Skeletal muscle satellite cell (primary cell): ENCODE data around the gene BCAT1.

Experiments used
- H3K27me3 ChIP-seq: 2 replicates; pipeline ENCODE4 v1.7.0; 2013; ENCODE audit warnings: low read length; ENCODE audit not compliant: control insufficient read depth, insufficient read depth
- H3K36me3 ChIP-seq: 2 replicates; pipeline ENCODE4 v1.7.0; 2013; ENCODE audit warnings: mild to moderate bottlenecking, control low read depth, low read length; ENCODE audit not compliant: insufficient read depth
- H3K4me1 ChIP-seq: 2 replicates; pipeline ENCODE4 v1.7.0; 2013; ENCODE audit warnings: low read length; ENCODE audit not compliant: control insufficient read depth, insufficient read depth
- H3K4me2 ChIP-seq: 2 replicates; pipeline ENCODE4 v1.7.0; 2013; ENCODE audit warnings: mild to moderate bottlenecking, low read length
- H3K4me3 ChIP-seq: 2 replicates; pipeline ENCODE4 v1.7.0; 2013; ENCODE audit warnings: low read length
- H3K9ac ChIP-seq: 2 replicates; pipeline ENCODE4 v1.7.0; 2013; ENCODE audit warnings: mild to moderate bottlenecking, low read depth, low read length, moderate library complexity
- H3K9me3 ChIP-seq: replicated peaks from 2 replicates; pipeline ENCODE4 v1.7.0; 2013; ENCODE audit warnings: mild to moderate bottlenecking, control low read depth, low read length

Gene BCAT1

GRCh38 chr12:24770334-24770733 is 178.6 kb downstream of the BCAT1 start:
- Histone ChIP-seq H3K4me2 (no peak overlapping the region), H3K27me3 (no peaks in the 10 kb centered on the region), H3K9me3 (no peaks in the 10 kb centered on the region), H3K4me3 (no peak overlapping the region), H3K9ac (no peak overlapping the region), H3K36me3 (no peaks in the 10 kb centered on the region), H3K4me1 (peaks cover 14% of the 10 kb centered on the region)

GRCh38 chr12:24769682-24770081 is 179.2 kb downstream of the BCAT1 start:
- Histone ChIP-seq H3K27me3 (no peaks in the 10 kb centered on the region), H3K9me3 (no peaks in the 10 kb centered on the region), H3K4me3 (no peak overlapping the region), H3K4me2 (no peak overlapping the region), H3K9ac (no peak overlapping the region), H3K4me1 (peaks cover 14% of the 10 kb centered on the region), H3K36me3 (no peaks in the 10 kb centered on the region)

GRCh38 chr12:24768415-24768814 is 180.5 kb downstream of the BCAT1 start:
- H3K27me3 ChIP-seq = no peaks in the 10 kb centered on the region
- no peak overlapping the region for H3K4me3 ChIP-seq
- H3K9ac ChIP-seq = no peak overlapping the region
- peaks cover 9% of the 10 kb centered on the region for H3K4me1 ChIP-seq
- H3K36me3 ChIP-seq = no peaks in the 10 kb centered on the region
- H3K9me3 ChIP-seq = no peaks in the 10 kb centered on the region
- no peak overlapping the region for H3K4me2 ChIP-seq

GRCh38 chr12:24767016-24767415 is 181.9 kb downstream of the BCAT1 start:
- Histone ChIP-seq H3K36me3 (no peaks in the 10 kb centered on the region), H3K9ac (no peak overlapping the region), H3K9me3 (no peaks in the 10 kb centered on the region), H3K4me3 (no peak overlapping the region), H3K27me3 (no peaks in the 10 kb centered on the region), H3K4me2 (no peak overlapping the region), H3K4me1 (peaks cover 9% of the 10 kb centered on the region)

- Histone ChIP-seq H3K4me3 (no peak overlapping the region), H3K4me1 (no peaks in the 10 kb centered on the region), H3K36me3 (no peaks in the 10 kb centered on the region), H3K4me2 (no peak overlapping the region), H3K27me3 (no peaks in the 10 kb centered on the region), H3K9ac (no peak overlapping the region), H3K9me3 (no peaks in the 10 kb centered on the region)
Observed at GRCh38 chr12:24764712-24765111, 184.2 kb downstream of the BCAT1 start.

GRCh38 chr12:24760606-24761378 is 188.1 kb downstream of the BCAT1 start:
- Histone ChIP-seq H3K4me2 (no peak overlapping the region), H3K4me1 (peaks cover 12% of the 10 kb centered on the region), H3K9ac (no peak overlapping the region), H3K36me3 (no peaks in the 10 kb centered on the region), H3K9me3 (no peaks in the 10 kb centered on the region), H3K4me3 (no peak overlapping the region), H3K27me3 (no peaks in the 10 kb centered on the region)

GRCh38 chr12:24760162-24760561 is 188.7 kb downstream of the BCAT1 start:
- Histone ChIP-seq H3K4me2 (no peak overlapping the region), H3K27me3 (no peaks in the 10 kb centered on the region), H3K4me3 (no peak overlapping the region), H3K9me3 (no peaks in the 10 kb centered on the region), H3K36me3 (no peaks in the 10 kb centered on the region), H3K4me1 (peaks cover 18% of the 10 kb centered on the region), H3K9ac (no peak overlapping the region)
